HCT116 (cell line): Measurements from ENCODE around the gene CFAP45. TPM values are rescaled to one million over a fixed set of nuclear protein-coding genes. Genes with fewer than 3 reads are reported as not detected.

ENCODE experiments used
- ATAC-seq: fragments of 200-7000 bp; cut with Tn5 transposase; 2 replicates; pipeline ENCODE4 v1.9.1; 2020; ENCODE audit warnings: mild to moderate bottlenecking, moderate library complexity
- BruUV-seq: library from RNA; stranded (reverse); fragments of 400-500 nt; replicated peaks from 2 replicates; lab custom pipeline; 2021; lab: Mats Ljungman, UMichigan
- CTCF ChIA-PET: fragments of 300-600 bp; sonication (Branson Sonifier 250); formaldehyde crosslinking; loops from one replicate; lab custom pipeline; 2021; ENCODE audit warnings: antibody characterized with exemption; lab: Charles Lee
- POLR2A ChIA-PET: fragments of 300-600, 350-600 bp; sonication (Branson Sonifier 250); formaldehyde crosslinking; loops from one replicate; lab custom pipeline; 2021; ENCODE audit warnings: antibody characterized with exemption; lab: Charles Lee
- RAD21 ChIA-PET, 2 experiments: fragments of 300-600 bp; sonication (Branson Sonifier 250); formaldehyde crosslinking; loops; one replicate each; lab custom pipeline; 2023; ENCODE audit warnings: low total read pairs in 2 of 2; ENCODE audit not compliant: uncharacterized antibody in 2 of 2, unreplicated experiment in 2 of 2, low non-redundant PET in 1 of 2; lab: Charles Lee
- DNase-seq: peaks from one replicate; pipeline ENCODE4 v3.0.0-alpha.2; 2010; ENCODE audit warnings: low read depth, low spot score
- H2AFZ ChIP-seq: fragments of 200-600 bp; shearing (Covaris generic), sonication (generic); 2 replicates; pipeline ENCODE4 v1.6.1; 2017; ENCODE audit warnings: low read depth, mixed run types, mixed read lengths, antibody characterized with exemption, low read length; ENCODE audit not compliant: poor library complexity, severe bottlenecking
- H3K27ac ChIP-seq: 2 replicates; pipeline ENCODE4 v1.5.1; 2012; ENCODE audit warnings: low read depth, low read length
- H3K27me3 ChIP-seq: fragments of 200-600 bp; sonication (generic); 2 replicates; pipeline ENCODE4 v1.6.1; 2016; ENCODE audit warnings: mixed run types, low read length, mixed read lengths; ENCODE audit not compliant: insufficient read depth
- H3K36me3 ChIP-seq, 2 experiments: fragments of 200-500 bp in 1 of 2; fragments of 200-600 bp in 1 of 2; sonication (Bioruptor generic) in 1 of 2; sonication (generic) in 1 of 2; 2 replicates each; pipeline versions ENCODE4 v1.5.1 to v1.6.1; 2014 to 2016; ENCODE audit warnings: low read length in 2 of 2, inconsistent platforms in 1 of 2, mixed read lengths in 1 of 2, mixed run types in 1 of 2; ENCODE audit not compliant: insufficient read depth in 2 of 2, control insufficient read depth in 1 of 2
- H3K4me1 ChIP-seq, 2 experiments: fragments of 200-600 bp in 1 of 2; sonication (generic) in 1 of 2; 2 replicates each; pipeline versions ENCODE4 v1.5.1 to v1.6.1; 2012 to 2017; ENCODE audit warnings: low read length in 2 of 2, inconsistent platforms in 1 of 2, mild to moderate bottlenecking in 1 of 2, mixed read lengths in 1 of 2, mixed run types in 1 of 2, moderate library complexity in 1 of 2; ENCODE audit not compliant: insufficient read depth in 2 of 2, control insufficient read depth in 1 of 2
- H3K4me2 ChIP-seq: fragments of 200-600 bp; sonication (generic); 2 replicates; pipeline ENCODE4 v1.6.1; 2017; ENCODE audit warnings: mixed run types, low read length, mixed read lengths
- H3K4me3 ChIP-seq, 2 experiments: fragments of 200-600 bp in 1 of 2; sonication (generic) in 1 of 2; replicated peaks in 1 of 2; 2 replicates each; pipeline ENCODE4 v1.5.1; 2011 to 2016; ENCODE audit warnings: low read length in 2 of 2, control low read depth in 1 of 2, low read depth in 1 of 2, mild to moderate bottlenecking in 1 of 2, mixed read lengths in 1 of 2, mixed run types in 1 of 2
- H3K79me2 ChIP-seq: fragments of 200-600 bp; sonication (generic); 2 replicates; pipeline ENCODE4 v1.6.1; 2017; ENCODE audit warnings: mild to moderate bottlenecking, mixed run types, low read length, moderate library complexity, mixed read lengths; ENCODE audit not compliant: insufficient read depth
- H3K9ac ChIP-seq: fragments of 200-600 bp; sonication (generic); 2 replicates; pipeline ENCODE4 v1.6.1; 2016; ENCODE audit warnings: low read length, mixed read lengths
- H3K9me2 ChIP-seq: fragments of 200-600 bp; sonication (generic), shearing (Covaris generic); 2 replicates; pipeline ENCODE4 v1.6.1; 2017; ENCODE audit warnings: mixed run types, mild to moderate bottlenecking, moderate library complexity; ENCODE audit not compliant: insufficient read depth
- H3K9me3 ChIP-seq, 2 experiments: fragments of 200-500 bp in 1 of 2; fragments of 200-600 bp in 1 of 2; sonication (Bioruptor generic) in 1 of 2; sonication (generic) in 1 of 2; 2 replicates each; pipeline ENCODE4 v1.6.1; 2014 to 2017; ENCODE audit warnings: low read length in 2 of 2, mixed read lengths in 2 of 2, inconsistent platforms in 1 of 2, low read depth in 1 of 2, mild to moderate bottlenecking in 1 of 2, mixed run types in 1 of 2, moderate library complexity in 1 of 2; ENCODE audit not compliant: control insufficient read depth in 1 of 2, insufficient read depth in 1 of 2
- H4K20me1 ChIP-seq: fragments of 200-600 bp; sonication (generic), shearing (Covaris generic); 2 replicates; pipeline ENCODE4 v1.6.1; 2017; ENCODE audit warnings: mixed run types, mild to moderate bottlenecking, moderate library complexity; ENCODE audit not compliant: insufficient read depth
- ELF1 ChIP-seq: IDR thresholded peaks from 2 replicates; pipeline ENCODE4 v1.6.1; 2012; ENCODE audit warnings: low read depth, borderline replicate concordance
- JUND ChIP-seq: IDR thresholded peaks from 2 replicates; pipeline ENCODE4 v1.6.1; 2012
- POLR2A ChIP-seq: IDR thresholded peaks from 2 replicates; pipeline ENCODE4 v1.7.0; 2011; ENCODE audit warnings: borderline replicate concordance; ENCODE audit not compliant: insufficient read depth, insufficient read length; ENCODE audit errors: extremely low read depth
- RAD21 ChIP-seq: IDR thresholded peaks from 2 replicates; pipeline ENCODE4 v1.6.1; 2012; ENCODE audit warnings: low read depth, mild to moderate bottlenecking
- SIN3A ChIP-seq: IDR thresholded peaks from 2 replicates; pipeline ENCODE4 v1.6.1; 2012; ENCODE audit warnings: low read depth
- SRF ChIP-seq: IDR thresholded peaks from 2 replicates; pipeline ENCODE4 v1.6.1; 2012; ENCODE audit warnings: low read depth
- YY1 ChIP-seq: IDR thresholded peaks from 2 replicates; pipeline ENCODE4 v1.6.1; 2011; ENCODE audit warnings: low read length, low read depth, moderate library complexity, mild to moderate bottlenecking; ENCODE audit not compliant: insufficient replicate concordance; ENCODE audit errors: extremely low read depth
- ZNF274 ChIP-seq: fragments of 200-500 bp; sonication (Bioruptor generic); IDR thresholded peaks from 2 replicates; pipeline ENCODE4 v1.6.1; 2014; ENCODE audit warnings: mild to moderate bottlenecking, low read depth, low read length, inconsistent platforms
- intact Hi-C: fragments of 100-400 bp; cut with micrococcal nuclease; formaldehyde crosslinking; loops from 2 replicates; pipeline ENCODE4 v1.10.0; 2022
- total RNA-seq: library from RNA; stranded (reverse); gene quantifications from one replicate; pipeline ENCODE4 v1.2.1, GENCODE V29; 2021; ENCODE audit not compliant: unreplicated experiment
- TF ChIP-seq, protein P1 (sequence below): IDR thresholded peaks from 2 replicates; pipeline ENCODE4 v1.6.1; 2012
- TF ChIP-seq, protein P2 (sequence below): IDR thresholded peaks from 2 replicates; pipeline ENCODE4 v1.6.1; 2011; ENCODE audit warnings: mild to moderate bottlenecking, low read length, moderate library complexity; ENCODE audit not compliant: insufficient replicate concordance; ENCODE audit errors: extremely low read depth
- TF ChIP-seq, protein P3 (sequence below): IDR thresholded peaks from 2 replicates; pipeline ENCODE4 v1.6.1; 2012; ENCODE audit warnings: low read depth

Gene CFAP45
- total RNA-seq, 1 experiment from 2014 or later = 0.59 TPM

DNA sequence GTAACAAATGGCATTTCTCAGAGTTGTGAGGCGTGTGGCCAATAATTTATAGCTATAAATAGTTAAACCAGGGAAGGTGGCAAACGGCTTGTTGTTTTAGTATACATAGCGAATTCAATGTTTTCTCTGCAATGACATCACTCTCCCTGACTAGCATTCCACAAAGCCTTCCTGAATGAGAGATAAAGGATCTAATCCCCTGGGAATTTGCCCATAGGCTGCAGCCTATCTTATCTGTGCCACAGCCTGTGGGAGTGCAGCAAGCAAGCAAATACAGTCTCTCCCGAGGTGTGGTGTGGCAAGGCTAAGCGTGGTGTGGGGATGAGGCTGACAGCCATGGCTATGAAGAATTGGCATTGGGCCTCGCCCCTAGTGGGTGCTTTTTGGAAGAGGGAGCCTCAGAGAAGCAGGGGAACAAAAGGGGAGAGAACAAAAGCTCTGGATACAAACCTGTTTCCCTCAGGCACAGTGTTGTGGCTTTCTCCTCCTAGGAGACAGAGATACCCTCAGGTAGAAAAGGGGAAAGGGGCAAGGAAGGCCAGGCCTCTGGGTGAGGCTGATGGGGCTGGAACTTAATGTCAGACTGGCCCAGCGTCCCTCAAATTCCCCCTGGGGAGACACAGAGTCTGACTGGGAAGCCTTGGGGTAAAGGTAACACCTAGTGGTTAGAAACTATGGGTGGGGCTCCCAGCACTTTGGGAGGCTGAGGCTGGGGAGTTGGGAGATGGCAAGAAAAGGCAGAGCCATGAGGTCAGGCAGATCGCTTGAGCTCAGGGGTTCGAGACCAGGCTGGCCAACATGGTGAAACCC is 16.5 kb upstream of the CFAP45 start:
- Histone ChIP-seq H2AFZ (no peak overlapping the region), H3K27ac (no peak overlapping the region), H3K79me2 (peaks cover 7% of the 10 kb centered on the region; the same call in 1 of the 2 replicates), H3K27me3 (no peaks in the 10 kb centered on the region), H3K4me2 (no peak overlapping the region), H3K36me3 (peaks cover 7 to 14% of the 10 kb centered on the region in 2 experiments; a peak in 2 of 4 replicates), H3K9ac (no peak overlapping the region), H3K4me3 (no peak overlapping the region), H3K9me3 (no peaks in the 10 kb centered on the region), H3K9me2 (no peaks in the 10 kb centered on the region), H3K4me1 (peaks cover 21 to 45% of the 10 kb centered on the region in 2 experiments), H4K20me1 (no peaks in the 10 kb centered on the region)
- POLR2A ChIA-PET = interaction anchor here (1.8 to 2.2 kb wide), 2 partner anchors 9 to 16 kb away, joined by 7 to 8 read pairs; partner anchors contain the start of genes CFAP45 and TAGLN2
- CTCF ChIA-PET = interaction anchor here (0.9 to 3.3 kb wide), 2 partner anchors 91 to 117 kb away, joined by 3 to 13 read pairs; no protein-coding TSS in a partner anchor
- intact Hi-C loops = no loop called here
- TF ChIP-seq RAD21 (no peak), ZNF274 (no peak), ELF1 (no peak), YY1 (no peak), SRF (no peak), JUND (no peak), SIN3A (no peak), POLR2A (no peak)
- TF ChIP-seq, protein P1, sequence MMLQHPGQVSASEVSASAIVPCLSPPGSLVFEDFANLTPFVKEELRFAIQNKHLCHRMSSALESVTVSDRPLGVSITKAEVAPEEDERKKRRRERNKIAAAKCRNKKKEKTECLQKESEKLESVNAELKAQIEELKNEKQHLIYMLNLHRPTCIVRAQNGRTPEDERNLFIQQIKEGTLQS = no peak
- TF ChIP-seq, protein P2, sequence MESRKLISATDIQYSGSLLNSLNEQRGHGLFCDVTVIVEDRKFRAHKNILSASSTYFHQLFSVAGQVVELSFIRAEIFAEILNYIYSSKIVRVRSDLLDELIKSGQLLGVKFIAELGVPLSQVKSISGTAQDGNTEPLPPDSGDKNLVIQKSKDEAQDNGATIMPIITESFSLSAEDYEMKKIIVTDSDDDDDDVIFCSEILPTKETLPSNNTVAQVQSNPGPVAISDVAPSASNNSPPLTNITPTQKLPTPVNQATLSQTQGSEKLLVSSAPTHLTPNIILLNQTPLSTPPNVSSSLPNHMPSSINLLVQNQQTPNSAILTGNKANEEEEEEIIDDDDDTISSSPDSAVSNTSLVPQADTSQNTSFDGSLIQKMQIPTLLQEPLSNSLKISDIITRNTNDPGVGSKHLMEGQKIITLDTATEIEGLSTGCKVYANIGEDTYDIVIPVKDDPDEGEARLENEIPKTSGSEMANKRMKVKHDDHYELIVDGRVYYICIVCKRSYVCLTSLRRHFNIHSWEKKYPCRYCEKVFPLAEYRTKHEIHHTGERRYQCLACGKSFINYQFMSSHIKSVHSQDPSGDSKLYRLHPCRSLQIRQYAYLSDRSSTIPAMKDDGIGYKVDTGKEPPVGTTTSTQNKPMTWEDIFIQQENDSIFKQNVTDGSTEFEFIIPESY = no peak
- TF ChIP-seq, protein P3, sequence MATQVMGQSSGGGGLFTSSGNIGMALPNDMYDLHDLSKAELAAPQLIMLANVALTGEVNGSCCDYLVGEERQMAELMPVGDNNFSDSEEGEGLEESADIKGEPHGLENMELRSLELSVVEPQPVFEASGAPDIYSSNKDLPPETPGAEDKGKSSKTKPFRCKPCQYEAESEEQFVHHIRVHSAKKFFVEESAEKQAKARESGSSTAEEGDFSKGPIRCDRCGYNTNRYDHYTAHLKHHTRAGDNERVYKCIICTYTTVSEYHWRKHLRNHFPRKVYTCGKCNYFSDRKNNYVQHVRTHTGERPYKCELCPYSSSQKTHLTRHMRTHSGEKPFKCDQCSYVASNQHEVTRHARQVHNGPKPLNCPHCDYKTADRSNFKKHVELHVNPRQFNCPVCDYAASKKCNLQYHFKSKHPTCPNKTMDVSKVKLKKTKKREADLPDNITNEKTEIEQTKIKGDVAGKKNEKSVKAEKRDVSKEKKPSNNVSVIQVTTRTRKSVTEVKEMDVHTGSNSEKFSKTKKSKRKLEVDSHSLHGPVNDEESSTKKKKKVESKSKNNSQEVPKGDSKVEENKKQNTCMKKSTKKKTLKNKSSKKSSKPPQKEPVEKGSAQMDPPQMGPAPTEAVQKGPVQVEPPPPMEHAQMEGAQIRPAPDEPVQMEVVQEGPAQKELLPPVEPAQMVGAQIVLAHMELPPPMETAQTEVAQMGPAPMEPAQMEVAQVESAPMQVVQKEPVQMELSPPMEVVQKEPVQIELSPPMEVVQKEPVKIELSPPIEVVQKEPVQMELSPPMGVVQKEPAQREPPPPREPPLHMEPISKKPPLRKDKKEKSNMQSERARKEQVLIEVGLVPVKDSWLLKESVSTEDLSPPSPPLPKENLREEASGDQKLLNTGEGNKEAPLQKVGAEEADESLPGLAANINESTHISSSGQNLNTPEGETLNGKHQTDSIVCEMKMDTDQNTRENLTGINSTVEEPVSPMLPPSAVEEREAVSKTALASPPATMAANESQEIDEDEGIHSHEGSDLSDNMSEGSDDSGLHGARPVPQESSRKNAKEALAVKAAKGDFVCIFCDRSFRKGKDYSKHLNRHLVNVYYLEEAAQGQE = no peak
- DNase-seq = no peak
- no peak for ATAC-seq
- RAD21 ChIA-PET = no interaction called here
- BruUV-seq = no TSS peak
